ENCODE measurements around the gene RASA2. TPM values are rescaled to one million over a fixed set of nuclear protein-coding genes. Genes with fewer than 3 reads are reported as not detected.

Gene RASA2
- total and polyA plus RNA-seq, 10 of the 15 experiments (the other 5 are each of a cell fraction or from before 2014, with no cell fraction given), result 1.9 to 9.4 (median 7.2) TPM

DNA sequence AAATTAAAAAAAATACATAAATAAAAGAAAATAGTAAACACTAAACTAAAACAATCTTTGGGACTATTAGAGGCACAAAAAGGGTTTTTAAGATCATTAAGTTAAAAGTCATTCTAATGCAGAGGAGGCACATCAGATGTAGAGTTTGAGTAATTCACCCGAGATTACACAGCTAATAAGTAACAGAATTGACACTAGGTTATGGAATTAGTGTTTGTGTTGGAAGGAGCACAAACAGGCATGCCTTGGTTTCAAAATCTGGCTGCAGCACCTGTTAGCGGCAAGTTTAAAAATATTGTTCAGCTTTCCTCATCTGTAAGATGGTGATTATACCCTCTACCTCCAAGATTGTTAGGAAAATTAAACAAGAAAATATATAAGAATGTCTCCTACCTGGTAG, 39.0 kb downstream of the RASA2 start (continued):
- TF ChIP-seq, protein P1, sequence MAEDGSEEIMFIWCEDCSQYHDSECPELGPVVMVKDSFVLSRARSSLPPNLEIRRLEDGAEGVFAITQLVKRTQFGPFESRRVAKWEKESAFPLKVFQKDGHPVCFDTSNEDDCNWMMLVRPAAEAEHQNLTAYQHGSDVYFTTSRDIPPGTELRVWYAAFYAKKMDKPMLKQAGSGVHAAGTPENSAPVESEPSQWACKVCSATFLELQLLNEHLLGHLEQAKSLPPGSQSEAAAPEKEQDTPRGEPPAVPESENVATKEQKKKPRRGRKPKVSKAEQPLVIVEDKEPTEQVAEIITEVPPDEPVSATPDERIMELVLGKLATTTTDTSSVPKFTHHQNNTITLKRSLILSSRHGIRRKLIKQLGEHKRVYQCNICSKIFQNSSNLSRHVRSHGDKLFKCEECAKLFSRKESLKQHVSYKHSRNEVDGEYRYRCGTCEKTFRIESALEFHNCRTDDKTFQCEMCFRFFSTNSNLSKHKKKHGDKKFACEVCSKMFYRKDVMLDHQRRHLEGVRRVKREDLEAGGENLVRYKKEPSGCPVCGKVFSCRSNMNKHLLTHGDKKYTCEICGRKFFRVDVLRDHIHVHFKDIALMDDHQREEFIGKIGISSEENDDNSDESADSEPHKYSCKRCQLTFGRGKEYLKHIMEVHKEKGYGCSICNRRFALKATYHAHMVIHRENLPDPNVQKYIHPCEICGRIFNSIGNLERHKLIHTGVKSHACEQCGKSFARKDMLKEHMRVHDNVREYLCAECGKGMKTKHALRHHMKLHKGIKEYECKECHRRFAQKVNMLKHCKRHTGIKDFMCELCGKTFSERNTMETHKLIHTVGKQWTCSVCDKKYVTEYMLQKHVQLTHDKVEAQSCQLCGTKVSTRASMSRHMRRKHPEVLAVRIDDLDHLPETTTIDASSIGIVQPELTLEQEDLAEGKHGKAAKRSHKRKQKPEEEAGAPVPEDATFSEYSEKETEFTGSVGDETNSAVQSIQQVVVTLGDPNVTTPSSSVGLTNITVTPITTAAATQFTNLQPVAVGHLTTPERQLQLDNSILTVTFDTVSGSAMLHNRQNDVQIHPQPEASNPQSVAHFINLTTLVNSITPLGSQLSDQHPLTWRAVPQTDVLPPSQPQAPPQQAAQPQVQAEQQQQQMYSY (CRISPR knock-in tag; IDR thresholded peaks at IDR 0.05), result no peak
- TF ChIP-seq GATAD2B (conservative IDR thresholded peaks at IDR 0.05; ENCODE audit: low read depth) (no peak), CHD2 (IDR thresholded peaks at IDR 0.05; ENCODE audit: borderline replicate concordance, low read depth, low read length) (no peak), SUPT20H (IDR thresholded peaks at IDR 0.05; ENCODE audit: borderline replicate concordance, control insufficient read depth, low read depth, low read length) (no peak), KAT2A (conservative IDR thresholded peaks at IDR 0.05; ENCODE audit: control insufficient read depth, low read depth, low read length) (no peak), ASH2L (IDR thresholded peaks at IDR 0.05; ENCODE audit: borderline replicate concordance, low read depth) (no peak), PML (IDR thresholded peaks at IDR 0.05; ENCODE audit: low read length) (no peak)
- TF ChIP-seq, protein P2, sequence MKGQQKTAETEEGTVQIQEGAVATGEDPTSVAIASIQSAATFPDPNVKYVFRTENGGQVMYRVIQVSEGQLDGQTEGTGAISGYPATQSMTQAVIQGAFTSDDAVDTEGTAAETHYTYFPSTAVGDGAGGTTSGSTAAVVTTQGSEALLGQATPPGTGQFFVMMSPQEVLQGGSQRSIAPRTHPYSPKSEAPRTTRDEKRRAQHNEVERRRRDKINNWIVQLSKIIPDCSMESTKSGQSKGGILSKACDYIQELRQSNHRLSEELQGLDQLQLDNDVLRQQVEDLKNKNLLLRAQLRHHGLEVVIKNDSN (IDR thresholded peaks at IDR 0.05; ENCODE audit: borderline replicate concordance, extremely low read length, insufficient read depth, low read depth, low read length), result no peak
- TF ChIP-seq, protein P3, sequence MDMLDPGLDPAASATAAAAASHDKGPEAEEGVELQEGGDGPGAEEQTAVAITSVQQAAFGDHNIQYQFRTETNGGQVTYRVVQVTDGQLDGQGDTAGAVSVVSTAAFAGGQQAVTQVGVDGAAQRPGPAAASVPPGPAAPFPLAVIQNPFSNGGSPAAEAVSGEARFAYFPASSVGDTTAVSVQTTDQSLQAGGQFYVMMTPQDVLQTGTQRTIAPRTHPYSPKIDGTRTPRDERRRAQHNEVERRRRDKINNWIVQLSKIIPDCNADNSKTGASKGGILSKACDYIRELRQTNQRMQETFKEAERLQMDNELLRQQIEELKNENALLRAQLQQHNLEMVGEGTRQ (IDR thresholded peaks at IDR 0.05; ENCODE audit: borderline replicate concordance, low read depth, low read length), result no peak

Data from GM12878 (cell line).